ENCODE results near the gene ZBTB20. TPM values are rescaled to one million over a fixed set of nuclear protein-coding genes. Genes with fewer than 3 reads are reported as not detected.

ZBTB20 gene
- polyA plus RNA-seq, 3 donors, result 1.3 to 3.2 (median 2.0) TPM

DNA sequence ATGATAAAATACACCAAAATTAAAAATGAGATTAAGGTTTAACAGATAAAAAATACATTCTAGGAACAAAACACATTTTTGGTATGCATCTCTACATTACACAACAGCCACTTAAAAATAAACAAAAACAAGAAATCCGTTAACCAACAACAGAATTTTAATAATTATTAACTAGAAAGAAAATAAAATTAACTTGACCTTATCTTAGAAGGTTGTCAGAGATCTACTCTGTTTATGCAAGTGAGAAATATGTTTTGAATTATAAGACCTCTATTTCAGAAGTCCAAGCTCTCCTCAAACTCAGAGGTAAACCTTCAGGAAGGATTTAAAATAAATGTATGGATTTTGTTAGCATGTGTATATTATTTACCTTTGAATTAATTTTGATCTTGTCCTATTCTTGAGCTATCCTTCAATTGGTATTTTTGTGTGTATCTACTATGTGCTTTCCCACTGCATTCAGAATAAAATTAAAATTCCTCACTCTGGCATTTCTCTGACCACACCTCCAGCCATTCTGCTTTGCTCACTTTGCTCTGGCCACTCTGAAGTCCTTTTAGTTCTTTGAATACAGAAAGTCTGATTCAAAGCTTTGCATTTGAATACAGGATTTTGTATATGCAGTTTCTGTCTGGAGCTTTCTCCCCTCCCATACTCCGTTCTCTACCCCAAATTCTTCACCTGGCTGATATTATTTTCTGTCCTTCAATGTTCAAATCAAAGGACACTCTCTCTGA lies 352.0 kb downstream of the ZBTB20 start:
- Histone ChIP-seq H3K4me3 (replicated peaks in 1 of 3; ENCODE audit: low read depth in 2 of 3, low read length in 3 of 3) (no peak overlapping the region), H3K9me3 (replicated peaks in 1 of 2; ENCODE audit: control insufficient read depth in 1 of 2, insufficient read depth in 1 of 2, low read length in 2 of 2) (no peaks in the 10 kb centered on the region), H3K27me3 (ENCODE audit: control insufficient read depth in 2 of 2, insufficient read depth in 2 of 2, low read length in 2 of 2) (no peaks in the 10 kb centered on the region), H4K20me1 (ENCODE audit: insufficient read depth, low read length) (no peaks in the 10 kb centered on the region), H3K9ac (ENCODE audit: insufficient read depth, low read length, poor library complexity, severe bottlenecking) (no peak overlapping the region), H3K36me3 (replicated peaks in 1 of 2; ENCODE audit: control insufficient read depth in 1 of 2, insufficient read depth in 2 of 2, low read length in 2 of 2) (no peaks in the 10 kb centered on the region), H2AFZ (ENCODE audit: insufficient read depth, low read depth, low read length, poor library complexity, severe bottlenecking) (no peak overlapping the region), H3K27ac (ENCODE audit: low read depth in 1 of 2, low read length in 2 of 2) (no peak overlapping the region), H3K4me1 (ENCODE audit: control insufficient read depth in 1 of 2, insufficient read depth in 2 of 2, low read length in 2 of 2) (no peaks in the 10 kb centered on the region), H3K79me2 (ENCODE audit: insufficient read depth, low read length) (no peaks in the 10 kb centered on the region), H3K4me2 (replicated peaks; ENCODE audit: extremely low read depth, low read length, poor library complexity, severe bottlenecking) (no peak overlapping the region)
- no peak for DNase-seq
- H3K4me3 Mint-ChIP-seq, result no peak overlapping the region
- 100% methylated on average over 1 of the region's 2 CpGs for WGBS (ENCODE audit: insufficient coverage)
- peaks cover 0 to 3% of the 10 kb centered on the region in 2 donors for H3K36me3 Mint-ChIP-seq
- peaks cover 0 to 1% (median 0%) of the 10 kb centered on the region in 3 donors for H3K27me3 Mint-ChIP-seq (ENCODE audit: low read depth in 3 of 3)
- no peaks in the 10 kb centered on the region for H3K9me3 Mint-ChIP-seq
- no peaks in the 10 kb centered on the region for H3K4me1 Mint-ChIP-seq
- H3K27ac Mint-ChIP-seq, result no peak overlapping the region
- TF ChIP-seq, protein P1, sequence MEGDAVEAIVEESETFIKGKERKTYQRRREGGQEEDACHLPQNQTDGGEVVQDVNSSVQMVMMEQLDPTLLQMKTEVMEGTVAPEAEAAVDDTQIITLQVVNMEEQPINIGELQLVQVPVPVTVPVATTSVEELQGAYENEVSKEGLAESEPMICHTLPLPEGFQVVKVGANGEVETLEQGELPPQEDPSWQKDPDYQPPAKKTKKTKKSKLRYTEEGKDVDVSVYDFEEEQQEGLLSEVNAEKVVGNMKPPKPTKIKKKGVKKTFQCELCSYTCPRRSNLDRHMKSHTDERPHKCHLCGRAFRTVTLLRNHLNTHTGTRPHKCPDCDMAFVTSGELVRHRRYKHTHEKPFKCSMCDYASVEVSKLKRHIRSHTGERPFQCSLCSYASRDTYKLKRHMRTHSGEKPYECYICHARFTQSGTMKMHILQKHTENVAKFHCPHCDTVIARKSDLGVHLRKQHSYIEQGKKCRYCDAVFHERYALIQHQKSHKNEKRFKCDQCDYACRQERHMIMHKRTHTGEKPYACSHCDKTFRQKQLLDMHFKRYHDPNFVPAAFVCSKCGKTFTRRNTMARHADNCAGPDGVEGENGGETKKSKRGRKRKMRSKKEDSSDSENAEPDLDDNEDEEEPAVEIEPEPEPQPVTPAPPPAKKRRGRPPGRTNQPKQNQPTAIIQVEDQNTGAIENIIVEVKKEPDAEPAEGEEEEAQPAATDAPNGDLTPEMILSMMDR (IDR thresholded peaks at IDR 0.05), result no peak
- intact Hi-C loops (cut with micrococcal nuclease), result no loop called here

DNA sequence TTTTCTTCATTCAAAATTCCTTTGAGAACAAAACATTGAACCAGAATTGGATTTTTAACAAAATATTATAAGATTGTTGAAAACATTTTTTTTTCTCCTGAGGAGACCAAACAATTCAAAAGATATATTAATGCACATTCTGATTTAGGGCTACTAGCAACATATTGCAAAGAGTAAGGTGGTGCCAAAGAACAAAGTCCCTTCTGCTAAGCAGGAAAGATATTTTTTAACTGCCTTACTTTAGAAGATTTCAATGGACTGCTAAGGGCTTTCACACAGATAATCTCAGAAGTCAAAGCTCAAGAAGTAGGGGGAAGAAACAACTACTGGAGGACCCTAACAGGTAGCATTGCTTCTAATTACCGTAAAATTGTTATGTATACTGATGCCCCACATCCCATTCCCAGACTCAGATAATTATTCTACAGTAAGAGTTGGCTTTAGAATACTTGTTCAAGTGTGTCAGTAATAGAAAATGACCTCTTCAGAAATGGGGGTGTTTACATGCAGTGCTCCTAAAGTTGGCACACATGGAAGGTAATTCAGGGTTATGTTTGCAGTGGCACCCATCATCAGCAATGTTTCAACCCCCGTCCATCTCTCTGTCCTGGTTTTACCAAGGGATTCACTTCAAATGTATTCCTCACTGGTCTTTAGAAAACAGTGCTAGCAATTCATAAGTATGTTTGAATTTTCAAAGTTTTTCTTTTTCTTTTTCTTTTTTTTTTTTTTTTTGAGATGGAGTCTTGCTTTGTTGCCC lies 354.7 kb downstream of the ZBTB20 start:
- no peaks in the 10 kb centered on the region for H3K4me1 ChIP-seq (ENCODE audit: control insufficient read depth in 1 of 2, insufficient read depth in 2 of 2, low read length in 2 of 2)
- H2AFZ ChIP-seq (ENCODE audit: insufficient read depth, low read depth, low read length, poor library complexity, severe bottlenecking), result no peak overlapping the region
- no peak overlapping the region for H3K27ac ChIP-seq (ENCODE audit: low read depth in 1 of 2, low read length in 2 of 2)
- no peak overlapping the region for H3K27ac Mint-ChIP-seq
- no peak overlapping the region for H3K4me3 ChIP-seq (replicated peaks in 1 of 3; ENCODE audit: low read depth in 2 of 3, low read length in 3 of 3)
- DNase-seq, result no peak
- peaks cover 0 to 7% (median 1%) of the 10 kb centered on the region in 7 donors for H3K9me3 Mint-ChIP-seq
- H3K27me3 Mint-ChIP-seq (ENCODE audit: low read depth in 3 of 3), result peaks cover 0 to 1% (median 0%) of the 10 kb centered on the region in 3 donors
- H3K9ac ChIP-seq (ENCODE audit: insufficient read depth, low read length, poor library complexity, severe bottlenecking), result no peak overlapping the region
- H3K27me3 ChIP-seq (ENCODE audit: control insufficient read depth in 2 of 2, insufficient read depth in 2 of 2, low read length in 2 of 2), result no peaks in the 10 kb centered on the region
- peaks cover 2% of the 10 kb centered on the region for H3K4me1 Mint-ChIP-seq
- H3K36me3 Mint-ChIP-seq, result peaks cover 0 to 1% of the 10 kb centered on the region in 2 donors
- no CpG with 5 or more reads among the region's 2 CpGs for WGBS (ENCODE audit: insufficient coverage)
- H3K9me3 ChIP-seq (replicated peaks in 1 of 2; ENCODE audit: control insufficient read depth in 1 of 2, insufficient read depth in 1 of 2, low read length in 2 of 2), result no peaks in the 10 kb centered on the region
- H3K36me3 ChIP-seq (replicated peaks in 1 of 2; ENCODE audit: control insufficient read depth in 1 of 2, insufficient read depth in 2 of 2, low read length in 2 of 2), result no peaks in the 10 kb centered on the region
- intact Hi-C loops (cut with micrococcal nuclease), result no loop called here
- H3K4me2 ChIP-seq (replicated peaks; ENCODE audit: extremely low read depth, low read length, poor library complexity, severe bottlenecking), result no peak overlapping the region
- no peaks in the 10 kb centered on the region for H4K20me1 ChIP-seq (ENCODE audit: insufficient read depth, low read length)
- no peak overlapping the region for H3K4me3 Mint-ChIP-seq
- H3K79me2 ChIP-seq (ENCODE audit: insufficient read depth, low read length), result no peaks in the 10 kb centered on the region
- TF ChIP-seq, protein P1 (IDR thresholded peaks at IDR 0.05), result no peak

Measured in CD14-positive monocyte (primary cell).